GM10266 (cell line): Measurements from ENCODE around the gene ILF3.

Experiments
- DNase-seq: peaks from one replicate; pipeline ENCODE4 v3.0.0; 2012; ENCODE audit errors: extremely low spot score
- CTCF ChIP-seq: IDR thresholded peaks from 2 replicates; pipeline ENCODE4 v1.5.1; 2012; ENCODE audit warnings: mild to moderate bottlenecking, low read depth; ENCODE audit not compliant: control insufficient read depth, insufficient read depth; ENCODE audit errors: missing control alignments

The ILF3 gene

GRCh38 chr19:10717054-10717355, 62.9 kb downstream of the ILF3 start:
- DNase-seq = no peak
- no peak for TF ChIP-seq CTCF

- peak; percentile 98 for DNase-seq
- TF ChIP-seq CTCF = peak; percentile 85
These were observed 63.4 kb downstream of the ILF3 start, which contains the start of gene DNM2 for GRCh38 chr19:10717356-10718204. Gene DNM2 (plus strand): TSS chr19:10718079. CDS start chr19:10718243, 164 bp downstream.

GRCh38 chr19:10718205-10719196, 64.4 kb downstream of the ILF3 start:
- TF ChIP-seq CTCF = no peak
- DNase-seq = peak; percentile 62

GRCh38 chr19:10719466-10719961, 65.4 kb downstream of the ILF3 start:
- no peak for TF ChIP-seq CTCF
- DNase-seq = no peak

GRCh38 chr19:10720607-10721125, 66.5 kb downstream of the ILF3 start:
- no peak for DNase-seq
- TF ChIP-seq CTCF = no peak

GRCh38 chr19:10723591-10723990, 69.4 kb downstream of the ILF3 start:
- DNase-seq = no peak
- TF ChIP-seq CTCF = no peak
